Stimulated activated CD4-positive, alpha-beta T cell treated with anti-CD3 and anti-CD28 coated beads, TNF-alpha, amount 100 ng/mL, for 48 hours (primary cell): ENCODE measurements around the gene IGFBPL1.

Experiments used
- DNase-seq, 3 donors: peaks; one replicate each; pipeline ENCODE4 v3.0.0-alpha.2; 2020; ENCODE audit warnings: low read depth in 3 of 3

Gene IGFBPL1

DNA sequence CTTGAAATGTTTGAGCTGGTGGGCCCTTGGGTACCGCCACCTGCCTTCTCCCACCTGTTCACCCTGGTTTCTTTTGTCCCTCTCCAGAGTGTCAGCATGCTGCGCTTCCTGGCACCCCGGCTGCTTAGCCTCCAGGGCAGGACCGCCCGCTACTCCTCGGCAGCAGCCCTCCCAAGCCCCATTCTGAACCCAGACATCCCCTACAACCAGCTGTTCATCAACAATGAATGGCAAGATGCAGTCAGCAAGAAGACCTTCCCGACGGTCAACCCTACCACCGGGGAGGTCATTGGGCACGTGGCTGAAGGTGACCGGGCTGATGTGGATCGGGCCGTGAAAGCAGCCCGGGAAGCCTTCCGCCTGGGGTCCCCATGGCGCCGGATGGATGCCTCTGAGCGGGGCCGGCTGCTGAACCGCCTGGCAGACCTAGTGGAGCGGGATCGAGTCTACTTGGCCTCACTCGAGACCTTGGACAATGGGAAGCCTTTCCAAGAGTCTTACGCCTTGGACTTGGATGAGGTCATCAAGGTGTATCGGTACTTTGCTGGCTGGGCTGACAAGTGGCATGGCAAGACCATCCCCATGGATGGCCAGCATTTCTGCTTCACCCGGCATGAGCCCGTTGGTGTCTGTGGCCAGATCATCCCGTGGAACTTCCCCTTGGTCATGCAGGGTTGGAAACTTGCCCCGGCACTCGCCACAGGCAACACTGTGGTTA lies 28.4 kb downstream of the IGFBPL1 start:
- DNase-seq = no peak

DNA sequence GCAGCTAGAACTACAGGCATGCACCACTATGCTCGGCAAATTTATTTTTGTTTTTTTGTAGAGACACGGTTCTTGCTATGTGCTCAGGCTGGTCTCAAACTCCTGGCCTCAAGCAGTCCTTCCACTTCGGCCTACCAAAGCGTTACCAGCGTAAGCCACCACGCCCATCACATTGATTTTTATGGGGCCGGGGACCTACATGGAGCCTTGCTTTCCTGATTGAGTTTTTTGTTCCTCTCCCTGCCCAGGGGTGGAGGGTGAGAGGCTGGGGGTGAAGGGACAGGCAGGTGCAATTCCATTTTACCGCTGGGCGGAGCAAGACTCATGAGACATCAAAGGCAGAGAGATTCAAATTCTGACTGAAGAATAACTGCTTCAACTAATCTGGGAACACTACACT lies 29.8 kb downstream of the IGFBPL1 start:
- DNase-seq = no peak

DNA sequence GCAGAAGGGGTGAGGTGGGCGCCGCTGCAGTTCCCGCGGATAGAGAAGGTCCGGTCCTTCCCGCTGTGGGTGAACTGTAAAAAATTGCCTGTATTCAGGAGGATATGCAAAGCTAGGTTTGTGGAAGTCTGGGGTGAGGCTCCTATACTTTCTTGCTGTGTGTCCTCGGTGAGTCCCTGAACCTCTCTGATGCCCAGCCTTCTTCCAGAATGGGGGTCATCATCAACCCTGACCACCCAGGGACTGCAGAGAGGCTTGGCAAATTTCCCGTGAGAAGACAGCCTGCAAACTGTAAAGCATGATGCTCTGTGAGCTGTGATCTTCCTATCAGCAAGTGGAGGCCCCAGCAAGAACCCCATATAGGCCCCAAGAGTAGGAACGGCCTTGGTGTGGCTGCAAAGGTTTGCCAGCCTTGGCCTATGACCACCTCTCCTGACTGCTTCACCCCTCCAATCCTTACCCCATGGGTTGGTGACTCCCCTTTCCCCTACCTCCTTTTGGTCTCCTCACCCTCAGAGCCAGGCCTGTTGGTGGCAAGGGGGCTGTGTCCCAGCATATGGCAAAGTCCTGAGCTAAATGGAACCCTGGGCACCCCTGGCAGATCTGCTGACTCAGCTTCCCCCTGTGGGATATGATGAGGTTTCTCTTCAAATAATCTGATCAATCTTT lies 31.0 kb downstream of the IGFBPL1 start:
- DNase-seq = no peak

DNA sequence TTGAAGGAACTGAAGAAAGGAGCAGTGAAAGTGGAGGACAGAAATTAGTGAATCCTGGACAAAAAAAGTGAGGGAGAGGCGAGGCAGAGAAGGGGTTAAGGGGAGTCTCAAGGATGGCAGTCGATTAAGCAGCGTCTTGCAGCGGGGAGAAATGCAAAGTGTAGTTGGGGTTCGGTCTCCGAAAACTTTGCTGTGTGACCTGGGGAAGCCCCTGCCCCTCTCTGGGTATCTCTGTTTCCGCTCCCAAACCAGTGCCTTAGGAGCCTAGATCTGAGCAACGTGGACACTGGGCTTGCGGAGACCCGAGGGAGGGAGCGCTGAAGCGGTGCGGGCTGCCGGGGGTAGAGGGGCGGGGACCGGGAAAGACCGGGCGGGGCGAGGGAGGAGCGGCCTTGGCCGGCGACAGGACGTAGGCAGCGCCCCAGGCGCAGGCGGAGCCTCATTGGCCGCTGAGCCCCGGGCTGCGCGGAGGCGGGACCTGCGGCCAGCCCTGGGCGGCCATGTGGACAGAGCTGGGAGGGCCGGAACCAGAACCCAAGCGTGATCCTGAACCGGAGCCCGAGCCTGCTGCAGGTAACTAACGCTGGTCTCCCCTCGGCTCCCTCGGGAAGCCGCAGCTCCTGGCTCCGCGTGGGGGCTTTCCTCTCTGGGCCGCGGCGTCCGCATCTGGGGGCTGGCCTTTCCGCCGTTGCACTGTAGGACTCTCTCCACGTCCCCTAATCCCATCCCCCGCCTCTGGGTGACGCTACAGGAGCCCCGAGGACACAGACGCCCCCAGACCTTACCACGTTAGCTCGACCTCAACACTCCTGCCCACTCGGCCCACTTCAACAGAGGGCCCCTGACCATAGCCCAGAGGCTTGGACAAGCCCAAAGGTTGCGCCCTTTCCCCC lies 31.8 kb downstream of the IGFBPL1 start, which contains the start of gene ALDH1B1:
ALDH1B1 (plus strand) TSS at position 468 of the 893 bp plus-strand sequence. CDS start 3,047 bp downstream, outside the sequence.
- DNase-seq = peak; percentile 41 to 79 (median 48)

DNA sequence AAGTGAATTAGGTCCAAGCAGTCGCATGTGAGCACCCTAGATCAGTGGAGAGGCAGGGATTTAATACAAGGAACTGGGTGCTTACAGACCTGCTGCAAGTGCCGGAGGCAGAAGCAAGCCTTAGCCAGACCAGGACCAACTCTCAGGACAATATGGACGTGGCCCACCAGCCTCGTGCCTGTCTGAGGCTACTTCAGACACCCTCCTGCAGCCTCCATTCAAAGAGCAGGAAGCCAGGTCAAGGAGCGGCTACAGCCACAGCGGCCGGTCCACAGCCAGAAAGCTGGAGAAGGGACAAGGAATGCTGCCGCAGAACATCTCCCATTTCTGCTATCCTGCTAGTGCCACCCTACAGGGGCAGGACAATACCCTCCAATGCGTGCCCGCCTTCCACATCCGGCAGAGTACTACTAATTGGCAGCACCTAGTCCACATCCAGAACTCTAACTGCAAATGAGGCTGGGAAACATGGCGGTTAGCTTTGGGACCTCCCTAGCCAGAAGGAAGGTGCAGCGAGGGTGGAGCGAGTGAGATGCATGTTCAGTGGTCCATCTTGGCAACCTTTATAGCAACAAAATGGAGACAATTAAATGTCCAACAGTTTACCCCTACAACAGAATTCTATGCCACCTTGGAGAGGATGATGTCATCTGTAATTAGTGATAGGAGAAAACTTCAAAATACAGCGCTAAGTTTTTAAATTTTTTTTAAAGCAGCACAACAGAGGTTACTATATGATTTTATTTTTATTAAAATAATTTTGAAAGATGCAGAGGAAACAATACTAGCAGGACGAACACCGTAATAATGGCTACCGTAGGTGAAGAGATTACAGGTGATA lies 32.8 kb downstream of the IGFBPL1 start:
- no peak for DNase-seq

DNA sequence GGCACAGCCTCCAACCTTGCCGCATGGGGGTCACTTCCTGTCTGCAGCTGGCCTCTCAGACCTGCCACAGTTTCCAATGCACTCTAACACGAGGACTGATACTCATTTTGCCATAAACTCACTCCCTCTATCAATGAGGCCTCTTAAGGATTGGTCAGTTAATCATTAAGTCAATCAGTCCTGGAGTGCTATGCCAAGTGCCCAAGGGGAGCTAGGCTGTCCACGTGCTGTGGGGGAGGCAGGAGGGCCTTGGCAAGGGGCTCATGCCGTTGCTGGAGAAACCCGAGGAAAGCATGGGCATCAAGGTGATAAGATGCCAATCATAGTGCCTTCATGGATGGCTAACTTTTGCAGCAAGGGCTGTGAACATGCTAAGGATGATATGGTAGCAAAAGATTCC lies 33.4 kb downstream of the IGFBPL1 start:
- DNase-seq = no peak

DNA sequence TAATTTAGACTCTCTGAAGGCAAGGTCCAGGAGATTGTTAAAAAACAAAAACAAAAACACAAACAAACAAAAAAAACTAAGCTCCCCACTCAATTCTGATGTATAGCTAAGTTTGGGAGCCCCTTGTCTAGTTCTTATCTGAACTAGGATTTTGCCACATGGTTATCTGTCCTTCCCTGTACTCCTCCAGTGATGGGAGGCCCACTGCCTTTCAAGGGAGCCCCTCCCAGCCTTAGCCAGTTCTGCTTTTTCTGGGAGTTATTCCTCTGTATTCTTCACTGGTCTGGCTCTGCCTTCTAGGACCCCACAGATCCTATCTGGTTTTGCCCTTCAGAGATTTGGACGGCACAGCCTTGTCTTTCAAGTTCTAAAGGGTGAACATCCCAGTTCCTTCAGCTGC lies 33.8 kb downstream of the IGFBPL1 start:
- DNase-seq = no peak

DNA sequence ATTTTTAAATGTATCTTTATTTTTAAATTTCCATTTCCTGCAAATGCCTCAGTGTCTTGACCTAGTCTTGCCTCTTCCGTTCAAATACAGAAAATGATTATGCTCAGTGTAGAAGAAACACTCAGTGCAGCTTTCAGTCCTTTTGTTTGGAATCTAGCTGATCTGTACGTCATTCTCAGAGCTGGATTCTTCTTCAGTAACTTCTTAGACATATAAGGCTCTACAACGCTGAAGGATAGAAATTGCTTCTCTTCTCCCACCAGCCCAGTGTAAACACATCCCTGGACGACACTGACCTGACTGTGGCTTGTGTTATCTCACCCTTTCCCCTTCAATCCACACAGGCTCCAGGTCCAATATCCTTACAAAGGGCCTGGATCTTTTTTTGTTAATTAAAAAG lies 34.9 kb downstream of the IGFBPL1 start:
- DNase-seq = no peak

DNA sequence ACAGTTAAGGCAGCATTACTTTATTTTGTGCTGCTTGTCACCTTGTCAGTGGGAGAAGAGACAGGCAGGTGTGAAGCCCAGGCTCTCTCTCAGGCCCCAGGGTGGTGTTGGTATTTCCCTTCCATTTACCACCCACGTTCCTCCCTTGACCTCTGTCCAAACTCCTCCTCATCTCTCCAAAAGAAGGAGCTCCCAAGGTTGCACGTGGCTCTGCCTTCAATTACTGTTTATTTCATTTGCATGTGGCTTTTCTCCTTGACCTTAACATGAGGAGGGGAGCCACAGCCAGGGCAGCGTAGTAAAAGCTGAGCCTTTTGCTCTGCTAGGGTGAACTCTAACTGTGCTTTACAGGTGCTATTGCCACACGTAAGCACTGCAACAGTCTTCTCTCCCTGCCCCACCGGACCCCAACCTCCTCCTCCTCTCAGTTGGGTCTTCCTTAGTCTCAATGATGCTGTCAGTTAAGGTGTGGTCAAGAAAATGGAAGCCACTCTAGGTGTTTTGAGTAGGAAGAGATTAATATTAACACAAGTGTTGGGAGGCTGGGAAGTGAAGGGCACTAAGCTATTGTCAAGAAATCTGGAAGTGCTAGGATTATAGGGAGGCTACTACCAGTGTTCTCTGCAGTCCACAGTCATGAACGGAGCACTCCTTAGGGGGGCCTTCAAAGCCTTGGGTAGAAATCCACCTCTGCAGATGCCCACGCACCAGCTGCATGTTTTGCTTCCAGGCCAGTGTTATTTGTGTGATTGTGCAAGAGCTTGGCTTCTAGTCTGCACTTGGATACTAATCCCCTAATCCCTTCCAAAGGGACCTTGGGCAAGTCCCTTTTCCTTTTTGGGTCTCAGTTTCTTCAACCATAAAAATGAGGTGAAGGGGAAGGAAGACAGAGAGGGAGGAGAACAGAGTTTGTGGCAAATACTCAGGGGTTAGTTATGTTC lies 35.7 kb downstream of the IGFBPL1 start:
- DNase-seq = no peak

DNA sequence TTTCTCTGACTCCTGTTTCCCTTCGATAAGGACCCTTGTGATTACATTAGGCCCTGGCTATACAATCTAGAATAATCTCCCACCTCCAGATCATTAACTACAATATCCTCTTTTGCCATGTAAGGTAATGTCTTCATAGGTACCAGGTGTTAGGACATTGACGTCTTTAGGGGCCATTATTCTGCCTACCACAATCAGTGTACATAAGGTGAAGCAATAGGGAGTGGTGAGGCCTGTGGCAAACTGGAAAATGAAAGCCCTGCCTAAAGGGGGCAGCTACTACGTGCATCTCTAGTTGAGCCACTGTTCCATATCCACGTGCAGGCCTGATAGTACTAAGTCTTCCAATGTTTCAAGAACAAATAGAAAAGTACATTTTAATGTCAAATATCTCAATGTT lies 36.5 kb downstream of the IGFBPL1 start:
- no peak for DNase-seq

DNA sequence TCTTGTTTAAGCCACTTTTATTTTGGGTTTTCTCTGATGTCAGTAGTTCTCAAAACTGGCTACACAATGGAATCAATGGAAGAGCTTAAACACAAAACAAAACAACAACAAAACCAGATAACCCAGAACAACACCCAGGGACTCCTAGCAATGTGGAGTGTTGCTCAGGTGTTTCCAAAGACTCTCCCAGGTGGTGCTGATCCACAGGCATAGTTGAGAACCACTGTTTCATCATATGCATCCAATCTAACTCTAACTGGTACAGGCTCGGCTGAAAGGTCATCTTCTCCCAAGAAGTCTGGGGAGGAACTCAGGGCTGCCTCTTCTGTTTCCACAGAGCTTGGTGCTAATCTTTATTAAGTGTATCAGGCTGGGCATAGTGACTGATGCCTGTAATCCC lies 37.2 kb downstream of the IGFBPL1 start:
- no peak for DNase-seq

DNA sequence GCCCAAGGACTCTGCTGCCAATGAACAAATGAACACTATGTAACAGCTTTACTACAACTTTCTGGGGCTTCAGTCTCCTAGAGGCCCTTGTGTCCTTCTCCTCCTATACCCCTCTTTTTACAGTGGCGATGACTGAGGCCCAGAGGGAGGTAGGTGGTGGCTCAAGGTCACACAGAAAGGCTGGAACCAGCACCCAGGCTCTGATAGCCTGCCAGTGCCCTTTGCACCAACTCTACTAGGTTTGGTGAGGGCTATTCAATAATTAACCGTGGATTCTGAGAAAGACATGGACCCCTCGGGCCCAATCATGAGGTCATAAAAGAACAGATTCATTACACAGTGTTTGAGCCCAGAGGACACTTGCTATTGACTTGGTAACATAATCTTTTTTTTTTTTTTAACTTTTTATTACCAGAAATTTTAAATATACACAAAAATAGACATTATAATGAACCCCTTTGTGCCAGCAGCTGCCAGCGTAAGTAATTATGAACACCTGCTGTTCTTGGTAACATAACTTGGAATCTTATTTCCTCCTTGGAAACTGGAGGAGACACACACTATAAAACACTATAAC lies 37.8 kb downstream of the IGFBPL1 start:
- no peak for DNase-seq

DNA sequence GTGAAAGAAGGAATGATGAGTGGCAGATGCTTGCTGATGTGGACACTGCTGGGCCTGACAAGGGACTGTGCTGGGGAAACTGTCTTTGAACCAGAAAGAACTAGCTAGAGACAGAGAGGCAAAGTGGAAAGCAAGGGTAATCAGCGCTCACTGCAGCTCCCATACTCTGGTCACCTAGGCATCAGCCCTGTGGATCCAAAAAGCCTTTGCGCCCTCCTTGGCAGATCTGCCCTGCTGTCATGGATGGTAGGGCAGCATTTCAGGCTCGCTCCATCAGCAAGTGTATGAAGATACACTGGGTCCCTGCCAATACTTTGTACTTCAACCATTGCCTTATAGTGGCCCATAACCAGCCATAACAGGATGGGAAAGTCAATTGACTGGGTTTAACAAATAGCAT lies 38.4 kb downstream of the IGFBPL1 start:
- no peak for DNase-seq

DNA sequence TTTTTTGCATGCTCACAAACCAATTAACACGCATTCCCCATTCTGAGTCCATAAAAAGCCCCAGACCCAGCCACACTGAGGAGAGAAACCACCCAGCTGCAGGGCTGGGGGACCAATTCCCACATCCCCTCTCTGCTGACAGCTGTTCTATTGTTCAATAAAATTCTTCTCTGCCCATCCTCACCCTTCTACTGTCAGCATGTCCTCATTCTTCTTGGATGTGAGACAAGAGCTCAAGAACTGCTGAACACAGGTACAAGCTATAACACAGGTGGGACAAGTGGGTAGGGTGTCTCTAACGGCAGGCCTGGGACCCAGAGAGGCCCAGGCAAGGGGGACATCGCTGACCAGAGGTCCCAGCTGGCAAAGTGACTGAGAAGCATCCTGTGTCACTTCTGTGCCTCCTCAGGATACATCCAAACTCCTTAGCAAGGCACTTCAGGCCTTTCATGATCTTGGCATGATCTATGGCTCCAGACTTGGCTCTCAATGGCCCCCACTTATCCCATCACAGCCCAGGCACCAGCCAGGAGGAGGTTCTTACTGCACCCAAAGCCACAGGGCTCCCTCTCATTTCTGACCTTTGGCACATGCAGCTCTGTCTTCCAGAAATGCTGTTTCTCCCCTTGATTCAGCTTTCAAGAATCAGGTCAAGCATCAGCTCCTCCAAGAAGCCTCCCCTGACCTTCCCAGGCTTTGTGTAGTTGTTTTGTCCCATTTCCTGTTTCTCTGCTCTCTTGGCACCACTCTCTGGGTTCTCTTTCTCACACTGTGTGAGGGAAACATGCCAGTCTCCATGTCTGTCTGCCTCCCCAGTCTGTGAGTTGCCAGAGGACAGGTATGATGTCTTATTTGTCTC lies 39.0 kb downstream of the IGFBPL1 start:
- no peak for DNase-seq

DNA sequence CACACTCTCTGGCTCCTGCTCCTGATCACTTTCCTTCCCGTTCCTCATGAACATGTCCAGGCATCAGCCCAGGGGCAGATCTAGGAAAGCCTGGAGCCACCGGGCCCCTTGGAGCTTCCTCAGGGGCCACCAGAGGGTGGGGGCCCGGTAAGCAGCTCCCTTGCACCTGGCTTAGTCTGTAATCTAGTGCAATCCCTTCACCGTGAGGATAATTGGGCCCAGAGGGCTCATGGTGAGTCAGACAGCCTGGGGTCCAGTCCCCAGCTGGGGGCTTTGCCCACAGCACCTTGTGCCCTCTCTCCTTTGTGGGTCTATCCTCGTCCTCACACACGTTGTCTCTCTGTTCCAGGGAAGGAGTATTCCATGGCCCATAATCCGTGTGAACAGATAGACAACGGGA lies 42.1 kb downstream of the IGFBPL1 start:
- no peak for DNase-seq

DNA sequence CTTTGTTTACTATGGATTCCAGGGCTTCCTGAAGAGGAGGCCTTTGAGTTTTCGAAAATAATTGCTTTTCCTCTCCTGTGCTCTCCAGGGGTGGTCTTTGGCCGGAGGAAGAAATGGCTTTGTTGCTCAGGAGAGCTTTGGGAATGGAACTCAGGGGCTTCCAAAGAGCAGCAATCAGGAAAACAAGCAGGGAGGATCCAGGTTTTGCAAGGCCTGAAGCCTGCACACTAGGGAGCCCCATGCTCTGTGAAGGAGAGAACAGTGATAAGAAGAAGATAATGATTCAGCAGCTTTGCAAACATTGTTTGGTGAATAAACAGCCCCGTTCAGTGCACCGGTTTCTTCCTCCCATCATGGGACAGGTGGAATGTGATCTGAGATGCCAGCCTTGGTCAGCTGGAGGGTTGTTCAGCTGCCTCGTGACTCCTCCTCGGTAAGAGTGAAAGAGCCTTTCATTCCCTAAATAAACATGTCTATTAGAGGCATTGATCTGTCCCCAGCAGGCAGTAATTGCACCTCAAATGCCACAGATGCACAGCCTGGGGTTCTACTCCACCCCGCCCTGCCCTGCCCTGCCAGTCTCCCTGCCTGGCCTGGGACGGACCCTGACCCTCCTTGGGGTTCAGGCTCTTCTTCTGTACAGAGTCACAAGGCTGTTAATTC lies 43.3 kb downstream of the IGFBPL1 start:
- no peak for DNase-seq

DNA sequence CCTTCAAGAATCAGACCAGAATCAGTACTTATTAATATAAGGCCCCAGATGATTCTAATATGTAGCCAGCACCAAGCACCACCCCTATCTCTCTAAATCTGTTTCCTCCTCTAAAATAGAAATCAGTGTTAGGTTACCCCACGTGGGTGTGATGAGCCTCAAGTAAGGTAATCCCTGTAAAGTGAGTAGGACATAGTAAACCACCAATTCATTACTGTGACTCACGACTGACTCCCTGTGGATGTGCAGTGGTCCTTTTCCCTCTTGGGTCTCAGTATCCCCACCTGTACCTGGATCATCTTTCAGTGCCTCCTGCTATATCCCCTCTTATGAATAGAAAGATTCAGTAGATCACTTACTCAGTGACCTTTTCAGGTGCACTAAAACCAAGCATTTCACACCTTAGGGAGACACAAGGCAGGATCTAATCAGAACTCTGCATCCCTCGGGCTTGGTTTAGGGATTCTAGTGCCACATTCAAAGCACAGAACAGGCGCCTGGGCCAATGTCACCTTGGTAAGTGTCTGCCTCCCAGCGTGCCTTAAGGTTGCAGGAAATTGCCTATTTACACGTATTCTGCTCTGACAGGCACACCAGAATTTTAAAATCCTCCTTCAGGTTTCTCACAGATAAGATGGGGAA lies 43.9 kb downstream of the IGFBPL1 start:
- DNase-seq = no peak
